Body of pancreas (tissue), 4 donors: Measurements from ENCODE around the gene THOC5.

ENCODE experiments used
- POLR2A ChIP-seq, 3 donors: fragments of 450-650 bp; IDR thresholded peaks; one replicate each; pipeline ENCODE4 v1.6.1; 2016; ENCODE audit warnings: antibody characterized with exemption in 3 of 3, mild to moderate bottlenecking in 2 of 3
- TF ChIP-seq, protein P1 (sequence below), 7 experiments: fragments of 450-650 bp in 4 of 7; fragments of 200-600 bp in 3 of 7; sonication (generic) in 3 of 7; IDR thresholded peaks; one replicate each; pipeline ENCODE4 v1.5.1; 2016 to 2019; ENCODE audit warnings: antibody characterized with exemption in 7 of 7

DNA sequence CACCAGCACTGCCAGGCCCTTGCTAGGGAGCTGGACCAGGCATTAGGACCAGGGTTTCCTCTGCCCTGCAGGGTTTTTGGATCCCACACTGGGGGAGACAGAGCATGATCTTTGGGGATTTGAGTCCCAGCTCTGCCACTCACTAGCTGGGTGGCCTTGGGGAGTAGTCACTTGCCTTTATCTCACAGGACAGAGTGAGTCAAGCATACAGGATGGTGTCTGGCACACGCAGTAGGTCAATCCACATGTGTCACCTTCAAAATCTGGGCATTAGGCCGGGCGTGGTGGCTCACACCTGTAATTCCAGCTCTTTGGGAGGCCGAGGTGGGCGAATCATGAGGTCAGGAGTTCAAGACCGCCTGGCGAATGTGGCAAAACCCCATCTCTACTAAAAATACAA, 70.8 kb downstream of the THOC5 start:
- TF ChIP-seq, protein P1, sequence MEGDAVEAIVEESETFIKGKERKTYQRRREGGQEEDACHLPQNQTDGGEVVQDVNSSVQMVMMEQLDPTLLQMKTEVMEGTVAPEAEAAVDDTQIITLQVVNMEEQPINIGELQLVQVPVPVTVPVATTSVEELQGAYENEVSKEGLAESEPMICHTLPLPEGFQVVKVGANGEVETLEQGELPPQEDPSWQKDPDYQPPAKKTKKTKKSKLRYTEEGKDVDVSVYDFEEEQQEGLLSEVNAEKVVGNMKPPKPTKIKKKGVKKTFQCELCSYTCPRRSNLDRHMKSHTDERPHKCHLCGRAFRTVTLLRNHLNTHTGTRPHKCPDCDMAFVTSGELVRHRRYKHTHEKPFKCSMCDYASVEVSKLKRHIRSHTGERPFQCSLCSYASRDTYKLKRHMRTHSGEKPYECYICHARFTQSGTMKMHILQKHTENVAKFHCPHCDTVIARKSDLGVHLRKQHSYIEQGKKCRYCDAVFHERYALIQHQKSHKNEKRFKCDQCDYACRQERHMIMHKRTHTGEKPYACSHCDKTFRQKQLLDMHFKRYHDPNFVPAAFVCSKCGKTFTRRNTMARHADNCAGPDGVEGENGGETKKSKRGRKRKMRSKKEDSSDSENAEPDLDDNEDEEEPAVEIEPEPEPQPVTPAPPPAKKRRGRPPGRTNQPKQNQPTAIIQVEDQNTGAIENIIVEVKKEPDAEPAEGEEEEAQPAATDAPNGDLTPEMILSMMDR (IDR thresholded peaks at IDR 0.05), result no peak
- TF ChIP-seq POLR2A (IDR thresholded peaks at IDR 0.05), result no peak
